IMR-90 (cell line): ENCODE data around the gene CRIM1. TPM values are rescaled to one million over a fixed set of nuclear protein-coding genes. Genes with fewer than 3 reads are reported as not detected.

Source experiments
- ATAC-seq: fragments of 200-7000 bp; cut with Tn5 transposase; 2 replicates; pipeline ENCODE4 v1.9.1; 2020; ENCODE audit warnings: low read depth, mild to moderate bottlenecking, moderate library complexity
- BruUV-seq: library from RNA; stranded (reverse); fragments of 400-500 nt; replicated peaks from 2 replicates; lab custom pipeline; 2021; lab: Mats Ljungman, UMichigan
- CTCF ChIA-PET: fragments of 300-600 bp; formaldehyde crosslinking; extraction: SDS; loops from one replicate; lab custom pipeline; 2021; ENCODE audit warnings: antibody characterized with exemption; lab: Yijun Ruan, JAX
- POLR2A ChIA-PET: fragments of 300-600 bp; sonication (Branson Sonifier 250); formaldehyde crosslinking; loops from one replicate; lab custom pipeline; 2022; ENCODE audit warnings: antibody characterized with exemption; ENCODE audit not compliant: unreplicated experiment; lab: Charles Lee
- DNase-seq: peaks from one replicate; pipeline ENCODE4 v3.0.0; 2013
- H2AFZ ChIP-seq: replicated peaks from 2 replicates; pipeline ENCODE3; 2013; ENCODE audit warnings: low read length, mild to moderate bottlenecking; ENCODE audit not compliant: poor library complexity
- H2AK5ac ChIP-seq: 2 replicates; pipeline ENCODE4 v1.6.1; 2013; ENCODE audit warnings: low read depth, low read length, inconsistent platforms
- H2AK9ac ChIP-seq: replicated peaks from 2 replicates; pipeline ENCODE3; 2013; ENCODE audit warnings: mild to moderate bottlenecking, low read depth, low read length, moderate library complexity; ENCODE audit not compliant: poor library complexity
- H2BK120ac ChIP-seq: 2 replicates; pipeline ENCODE4 v1.6.1; 2013; ENCODE audit warnings: low read depth, low read length, inconsistent platforms
- H2BK15ac ChIP-seq: 3 replicates; pipeline ENCODE4 v1.6.1; 2013; ENCODE audit warnings: low read depth, low read length, inconsistent platforms
- H2BK20ac ChIP-seq: 2 replicates; pipeline ENCODE4 v1.6.1; 2013; ENCODE audit warnings: low read depth, mild to moderate bottlenecking, inconsistent platforms, low read length, moderate library complexity
- H2BK5ac ChIP-seq: 2 replicates; pipeline ENCODE4 v1.6.1; 2013; ENCODE audit warnings: mild to moderate bottlenecking, low read depth, low read length, inconsistent platforms; ENCODE audit not compliant: poor library complexity, severe bottlenecking
- H3K14ac ChIP-seq: replicated peaks from 2 replicates; pipeline ENCODE4 v1.6.1; 2013; ENCODE audit warnings: low read depth, low read length, inconsistent platforms
- H3K18ac ChIP-seq: 2 replicates; pipeline ENCODE4 v1.6.1; 2013; ENCODE audit warnings: low read depth, low read length, control low read depth
- H3K23ac ChIP-seq: 2 replicates; pipeline ENCODE4 v1.6.1; 2013; ENCODE audit warnings: low read depth, low read length, inconsistent platforms
- H3K27ac ChIP-seq: 2 replicates; pipeline ENCODE4 v1.5.1; 2013; ENCODE audit warnings: mild to moderate bottlenecking, control low read depth, low read length; ENCODE audit not compliant: insufficient read depth
- H3K27me3 ChIP-seq: 2 replicates; pipeline ENCODE4 v1.6.1; 2013; ENCODE audit warnings: low read length; ENCODE audit not compliant: control insufficient read depth, insufficient read depth
- H3K36me3 ChIP-seq: 2 replicates; pipeline ENCODE4 v1.6.1; 2013; ENCODE audit warnings: low read length, mixed read lengths; ENCODE audit not compliant: control insufficient read depth, insufficient read depth
- H3K4ac ChIP-seq: 2 replicates; pipeline ENCODE4 v1.6.1; 2013; ENCODE audit warnings: low read depth, low read length, inconsistent platforms
- H3K4me1 ChIP-seq: 2 replicates; pipeline ENCODE4 v1.6.1; 2013; ENCODE audit warnings: low read length, mixed read lengths; ENCODE audit not compliant: control insufficient read depth, insufficient read depth
- H3K4me2 ChIP-seq: 2 replicates; pipeline ENCODE4 v1.6.1; 2013; ENCODE audit warnings: low read depth, mild to moderate bottlenecking, control low read depth, low read length, moderate library complexity
- H3K4me3 ChIP-seq: 2 replicates; pipeline ENCODE4 v1.5.1; 2013; ENCODE audit warnings: low read depth, mild to moderate bottlenecking, control low read depth, low read length, moderate library complexity; ENCODE audit not compliant: insufficient read depth
- H3K56ac ChIP-seq: 2 replicates; pipeline ENCODE4 v1.6.1; 2013; ENCODE audit warnings: low read length, inconsistent platforms; ENCODE audit not compliant: insufficient read depth; ENCODE audit errors: extremely low read depth
- H3K79me1 ChIP-seq, 2 experiments: 2 replicates each; pipeline ENCODE4 v1.6.1; 2013; ENCODE audit warnings: low read length in 2 of 2, inconsistent platforms in 1 of 2, low read depth in 1 of 2
- H3K9ac ChIP-seq: 2 replicates; pipeline ENCODE4 v1.6.1; 2013; ENCODE audit warnings: low read depth, low read length, control low read depth
- H3K9me1 ChIP-seq: 2 replicates; pipeline ENCODE4 v1.6.1; 2013; ENCODE audit warnings: low read length, inconsistent platforms; ENCODE audit not compliant: insufficient read depth
- H3K9me3 ChIP-seq: 2 replicates; pipeline ENCODE4 v1.6.1; 2013; ENCODE audit warnings: low read length; ENCODE audit not compliant: control insufficient read depth, insufficient read depth
- H4K20me1 ChIP-seq: 2 replicates; pipeline ENCODE4 v1.6.1; 2013; ENCODE audit warnings: low read length, inconsistent platforms; ENCODE audit not compliant: insufficient read depth
- H4K5ac ChIP-seq: 2 replicates; pipeline ENCODE4 v1.6.1; 2013; ENCODE audit warnings: mild to moderate bottlenecking, low read depth, low read length, control low read depth
- H4K8ac ChIP-seq, 2 experiments: 2 replicates each; pipeline ENCODE4 v1.6.1; 2013; ENCODE audit warnings: low read depth in 2 of 2, low read length in 2 of 2, control low read depth in 1 of 2, inconsistent platforms in 1 of 2
- H4K91ac ChIP-seq: 2 replicates; pipeline ENCODE4 v1.6.1; 2013; ENCODE audit warnings: low read depth, low read length, inconsistent platforms; ENCODE audit not compliant: insufficient read depth
- CEBPB ChIP-seq: IDR thresholded peaks from 2 replicates; pipeline ENCODE4 v1.6.1; 2012; ENCODE audit warnings: low read depth, low read length, improper control_type of control experiment
- NFE2L2 ChIP-seq: fragments of 150-350 bp; IDR thresholded peaks from 2 replicates; pipeline ENCODE4 v1.6.1; 2016; ENCODE audit warnings: low read depth, mild to moderate bottlenecking, low read length
- WGBS, 2 experiments: methylation state at CpG; one replicate each; pipeline versions ENCODE4 v1.1.5 to v1.1.7; 2013; ENCODE audit warnings: missing lambda C conversion rate in 2 of 2; ENCODE audit not compliant: insufficient read length in 1 of 2; ENCODE audit errors: extremely low coverage in 2 of 2; 5-methylcytosine and 5-hydroxymethylcytosine counted together
- dilution Hi-C: fragments of 300-500 bp; cut with HindIII; formaldehyde crosslinking; loops from one replicate; pipeline ENCODE4 v1.14.3; 2018; ENCODE audit warnings: low sequenced_read_pairs; ENCODE audit not compliant: unreplicated experiment
- in situ Hi-C: fragments of 300-500 bp; cut with MboI; formaldehyde crosslinking; loops from 3 replicates; pipeline ENCODE4 v1.14.3; 2019; ENCODE audit warnings: low sequenced_read_pairs, inconsistent platforms, mixed read lengths
- intact Hi-C: fragments of 100-400 bp; cut with micrococcal nuclease; formaldehyde crosslinking; loops from 2 replicates; pipeline ENCODE4 v1.10.0; 2022
- polyA plus RNA-seq, 3 experiments: library from polyadenylated mRNA; depleted of rRNA; stranded (reverse); fragments of >200 nt; gene quantifications; 2 replicates each; pipeline ENCODE4 v1.2.3, GENCODE V29; 2012; ENCODE audit warnings: low replicate concordance in 1 of 3
- total RNA-seq: library from RNA; depleted of rRNA; stranded (reverse); fragments of >200 nt; gene quantifications from 2 replicates; pipeline ENCODE4 v1.2.3, GENCODE V29; 2012

The CRIM1 gene
- total and polyA plus RNA-seq, 2 of the 4 experiments (the other 2 are of a cell fraction): 285 to 490 TPM

GRCh38 chr2:36482576-36483214 lies 127.1 kb downstream of the CRIM1 start:
- Histone ChIP-seq H3K4me3 (no peak overlapping the region), H3K23ac (peak overlapping the region; percentile 97), H2BK15ac (peak overlapping the region; percentile 99; the same call in 1 of the 3 replicates), H4K91ac (peak overlapping the region; percentile 99), H2AK5ac (no peak overlapping the region; the same call in 1 of the 2 replicates), H3K4ac (peak overlapping the region; percentile 98; the same call in 1 of the 2 replicates), H3K56ac (peak overlapping the region; percentile 33), H2BK5ac (peak overlapping the region; percentile 99), H3K14ac (peak overlapping the region; percentile 97), H3K79me1 (peaks cover 42 to 58% of the 10 kb centered on the region in 2 experiments), H3K18ac (peak overlapping the region; percentile 100; the same call in 1 of the 2 replicates), H3K27me3 (no peaks in the 10 kb centered on the region), H4K5ac (peak overlapping the region; percentile 44; the same call in 1 of the 2 replicates), H3K9me3 (no peaks in the 10 kb centered on the region), H3K27ac (peak overlapping the region; percentile 35; the same call in 1 of the 2 replicates), H3K9ac (no peak overlapping the region), H3K9me1 (peaks cover 27% of the 10 kb centered on the region), H2AFZ (no peak overlapping the region), H4K20me1 (no peaks in the 10 kb centered on the region), H3K4me2 (no peak overlapping the region), H3K36me3 (peaks cover 38% of the 10 kb centered on the region), H4K8ac (peak overlapping the region; percentile 90 to 93), H2AK9ac (no peak overlapping the region), H2BK120ac (peak overlapping the region; percentile 99), H2BK20ac (peak overlapping the region; percentile 97; the same call in 1 of the 2 replicates), H3K4me1 (peaks cover 34% of the 10 kb centered on the region)
- in situ Hi-C loops: no loop called here
- ChIA-PET CTCF (interaction anchor here (0.6 kb wide), 1 partner anchor 26 kb away, joined by 3 read pairs; no protein-coding TSS in a partner anchor), POLR2A (no interaction called here)
- no CpG with 5 or more reads among the region's 4 CpGs for WGBS, 2 experiments
- TF ChIP-seq CEBPB (peak; percentile 99), NFE2L2 (no peak)
- peak; percentile 16 for ATAC-seq
- no TSS peak for BruUV-seq
- intact Hi-C loops: no loop called here
- DNase-seq: peak; percentile 85
- dilution Hi-C loops: no loop called here
